Measurements from ENCODE around the gene CADM1. TPM values are rescaled to one million over a fixed set of nuclear protein-coding genes. Genes with fewer than 3 reads are reported as not detected.

Gene CADM1
- total and polyA plus RNA-seq, 11 donors, result 11.4 to 80.2 (median 40.6) TPM

- no peak for TF ChIP-seq CTCF (IDR thresholded peaks at IDR 0.05)
- no peak for TF ChIP-seq POLR2A (IDR thresholded peaks at IDR 0.05)
- H3K36me3 ChIP-seq, result no peaks in the 10 kb centered on the region
- no peaks in the 10 kb centered on the region for H3K27me3 ChIP-seq
- no peaks in the 10 kb centered on the region for H3K9me3 ChIP-seq
- H3K4me1 ChIP-seq, result peaks cover 0 to 20% (median 7%) of the 10 kb centered on the region in 12 donors
- intact Hi-C loops (cut with DNase I), result loop anchor here in 1 of 10 donors (5.0 kb wide), 1 partner anchor 93 kb away; no protein-coding TSS in a partner anchor
- DNase-seq (no peak), ATAC-seq (no peak)
- H3K4me3 ChIP-seq, result no peak overlapping the region
- H3K27ac ChIP-seq, result peak overlapping the region in 1 of 12 donors; percentile 28
- whole genome bisulfite sequencing, 4 donors, result 63 to 77% (median 71%) methylated on average over 1 of the region's 1 CpG
Observed at GRCh38 chr11:115290479-115290878, 213.7 kb downstream of the CADM1 start.

GRCh38 chr11:115287266-115287665 is 216.9 kb downstream of the CADM1 start:
- no peaks in the 10 kb centered on the region for H3K36me3 ChIP-seq
- H3K4me1 ChIP-seq, result peaks cover 0 to 27% (median 11%) of the 10 kb centered on the region in 12 donors
- H3K9me3 ChIP-seq, result no peaks in the 10 kb centered on the region
- TF ChIP-seq CTCF (IDR thresholded peaks at IDR 0.05), result no peak
- no peak for TF ChIP-seq POLR2A (IDR thresholded peaks at IDR 0.05)
- H3K27me3 ChIP-seq, result no peaks in the 10 kb centered on the region
- intact Hi-C loops (cut with DNase I), result no loop called here
- WGBS, 4 donors, result 85 to 94% (median 87%) methylated on average over 6 of the region's 6 CpGs
- no peak for DNase-seq
- no peak overlapping the region for H3K27ac ChIP-seq
- no peak for ATAC-seq
- H3K4me3 ChIP-seq, result no peak overlapping the region

- DNase-seq (no peak), ATAC-seq (no peak)
- Histone ChIP-seq H3K27ac (no peak overlapping the region), H3K4me3 (no peak overlapping the region), H3K36me3 (no peaks in the 10 kb centered on the region), H3K27me3 (no peaks in the 10 kb centered on the region), H3K4me1 (peaks cover 0 to 29% (median 12%) of the 10 kb centered on the region in 12 donors), H3K9me3 (no peaks in the 10 kb centered on the region)
- WGBS, 4 donors, result 49 to 69% (median 59%) methylated on average over 3 of the region's 3 CpGs
- no peak for TF ChIP-seq CTCF (IDR thresholded peaks at IDR 0.05)
- no peak for TF ChIP-seq POLR2A (IDR thresholded peaks at IDR 0.05)
- intact Hi-C loops (cut with DNase I), result no loop called here
Observed at GRCh38 chr11:115286614-115287013, 217.6 kb downstream of the CADM1 start.

- intact Hi-C loops (cut with DNase I), result no loop called here
- ATAC-seq, result no peak
- Histone ChIP-seq H3K9me3 (no peaks in the 10 kb centered on the region), H3K27me3 (no peaks in the 10 kb centered on the region), H3K36me3 (no peaks in the 10 kb centered on the region), H3K27ac (no peak overlapping the region), H3K4me3 (no peak overlapping the region), H3K4me1 (peaks cover 0 to 22% (median 2%) of the 10 kb centered on the region in 12 donors)
- TF ChIP-seq POLR2A (IDR thresholded peaks at IDR 0.05), result no peak
- no peak for TF ChIP-seq CTCF (IDR thresholded peaks at IDR 0.05)
- no peak for DNase-seq
- WGBS, 4 donors, result 68 to 74% (median 72%) methylated on average over 4 of the region's 4 CpGs
Observed at GRCh38 chr11:115284773-115285172, 219.4 kb downstream of the CADM1 start.

Measured in heart left ventricle (tissue), 16 donors.